HCT116 (cell line): ENCODE measurements around the gene PWWP2B. TPM values are rescaled to one million over a fixed set of nuclear protein-coding genes. Genes with fewer than 3 reads are reported as not detected.

ENCODE experiments used
- ATAC-seq: fragments of 200-7000 bp; cut with Tn5 transposase; 2 replicates; pipeline ENCODE4 v1.9.1; 2020; ENCODE audit warnings: mild to moderate bottlenecking, moderate library complexity
- BruUV-seq: library from RNA; stranded (reverse); fragments of 400-500 nt; replicated peaks from 2 replicates; lab custom pipeline; 2021; lab: Mats Ljungman, UMichigan
- CTCF ChIA-PET: fragments of 300-600 bp; sonication (Branson Sonifier 250); formaldehyde crosslinking; loops from one replicate; lab custom pipeline; 2021; ENCODE audit warnings: antibody characterized with exemption; lab: Charles Lee
- POLR2A ChIA-PET: fragments of 300-600, 350-600 bp; sonication (Branson Sonifier 250); formaldehyde crosslinking; loops from one replicate; lab custom pipeline; 2021; ENCODE audit warnings: antibody characterized with exemption; lab: Charles Lee
- RAD21 ChIA-PET, 2 experiments: fragments of 300-600 bp; sonication (Branson Sonifier 250); formaldehyde crosslinking; loops; one replicate each; lab custom pipeline; 2023; ENCODE audit warnings: low total read pairs in 2 of 2; ENCODE audit not compliant: uncharacterized antibody in 2 of 2, unreplicated experiment in 2 of 2, low non-redundant PET in 1 of 2; lab: Charles Lee
- DNase-seq: peaks from one replicate; pipeline ENCODE4 v3.0.0-alpha.2; 2010; ENCODE audit warnings: low read depth, low spot score
- H2AFZ ChIP-seq: fragments of 200-600 bp; shearing (Covaris generic), sonication (generic); 2 replicates; pipeline ENCODE4 v1.6.1; 2017; ENCODE audit warnings: low read depth, mixed run types, mixed read lengths, antibody characterized with exemption, low read length; ENCODE audit not compliant: poor library complexity, severe bottlenecking
- H3K27ac ChIP-seq: 2 replicates; pipeline ENCODE4 v1.5.1; 2012; ENCODE audit warnings: low read depth, low read length
- H3K27me3 ChIP-seq: fragments of 200-600 bp; sonication (generic); 2 replicates; pipeline ENCODE4 v1.6.1; 2016; ENCODE audit warnings: mixed run types, low read length, mixed read lengths; ENCODE audit not compliant: insufficient read depth
- H3K36me3 ChIP-seq, 2 experiments: fragments of 200-500 bp in 1 of 2; fragments of 200-600 bp in 1 of 2; sonication (Bioruptor generic) in 1 of 2; sonication (generic) in 1 of 2; 2 replicates each; pipeline versions ENCODE4 v1.5.1 to v1.6.1; 2014 to 2016; ENCODE audit warnings: low read length in 2 of 2, inconsistent platforms in 1 of 2, mixed read lengths in 1 of 2, mixed run types in 1 of 2; ENCODE audit not compliant: insufficient read depth in 2 of 2, control insufficient read depth in 1 of 2
- H3K4me1 ChIP-seq, 2 experiments: fragments of 200-600 bp in 1 of 2; sonication (generic) in 1 of 2; 2 replicates each; pipeline versions ENCODE4 v1.5.1 to v1.6.1; 2012 to 2017; ENCODE audit warnings: low read length in 2 of 2, inconsistent platforms in 1 of 2, mild to moderate bottlenecking in 1 of 2, mixed read lengths in 1 of 2, mixed run types in 1 of 2, moderate library complexity in 1 of 2; ENCODE audit not compliant: insufficient read depth in 2 of 2, control insufficient read depth in 1 of 2
- H3K4me2 ChIP-seq: fragments of 200-600 bp; sonication (generic); 2 replicates; pipeline ENCODE4 v1.6.1; 2017; ENCODE audit warnings: mixed run types, low read length, mixed read lengths
- H3K4me3 ChIP-seq, 2 experiments: fragments of 200-600 bp in 1 of 2; sonication (generic) in 1 of 2; replicated peaks in 1 of 2; 2 replicates each; pipeline ENCODE4 v1.5.1; 2011 to 2016; ENCODE audit warnings: low read length in 2 of 2, control low read depth in 1 of 2, low read depth in 1 of 2, mild to moderate bottlenecking in 1 of 2, mixed read lengths in 1 of 2, mixed run types in 1 of 2
- H3K79me2 ChIP-seq: fragments of 200-600 bp; sonication (generic); 2 replicates; pipeline ENCODE4 v1.6.1; 2017; ENCODE audit warnings: mild to moderate bottlenecking, mixed run types, low read length, moderate library complexity, mixed read lengths; ENCODE audit not compliant: insufficient read depth
- H3K9ac ChIP-seq: fragments of 200-600 bp; sonication (generic); 2 replicates; pipeline ENCODE4 v1.6.1; 2016; ENCODE audit warnings: low read length, mixed read lengths
- H3K9me2 ChIP-seq: fragments of 200-600 bp; sonication (generic), shearing (Covaris generic); 2 replicates; pipeline ENCODE4 v1.6.1; 2017; ENCODE audit warnings: mixed run types, mild to moderate bottlenecking, moderate library complexity; ENCODE audit not compliant: insufficient read depth
- H3K9me3 ChIP-seq, 2 experiments: fragments of 200-500 bp in 1 of 2; fragments of 200-600 bp in 1 of 2; sonication (Bioruptor generic) in 1 of 2; sonication (generic) in 1 of 2; 2 replicates each; pipeline ENCODE4 v1.6.1; 2014 to 2017; ENCODE audit warnings: low read length in 2 of 2, mixed read lengths in 2 of 2, inconsistent platforms in 1 of 2, low read depth in 1 of 2, mild to moderate bottlenecking in 1 of 2, mixed run types in 1 of 2, moderate library complexity in 1 of 2; ENCODE audit not compliant: control insufficient read depth in 1 of 2, insufficient read depth in 1 of 2
- H4K20me1 ChIP-seq: fragments of 200-600 bp; sonication (generic), shearing (Covaris generic); 2 replicates; pipeline ENCODE4 v1.6.1; 2017; ENCODE audit warnings: mixed run types, mild to moderate bottlenecking, moderate library complexity; ENCODE audit not compliant: insufficient read depth
- ATF3 ChIP-seq: IDR thresholded peaks from 2 replicates; pipeline ENCODE4 v1.6.1; 2012
- EGR1 ChIP-seq: IDR thresholded peaks from 2 replicates; pipeline ENCODE4 v1.6.1; 2012; ENCODE audit warnings: low read depth
- ELF1 ChIP-seq: IDR thresholded peaks from 2 replicates; pipeline ENCODE4 v1.6.1; 2012; ENCODE audit warnings: low read depth, borderline replicate concordance
- EZH2 ChIP-seq: fragments of 200-600 bp; sonication (generic); IDR thresholded peaks from 2 replicates; pipeline ENCODE4 v1.6.1; 2017; ENCODE audit warnings: antibody characterized with exemption, mixed run types
- EZH2phosphoT487 ChIP-seq: fragments of 200-600 bp; IDR thresholded peaks from 2 replicates; pipeline ENCODE4 v1.6.1; 2018; ENCODE audit warnings: antibody characterized with exemption, borderline replicate concordance
- POLR2A ChIP-seq: IDR thresholded peaks from 2 replicates; pipeline ENCODE4 v1.7.0; 2011; ENCODE audit warnings: borderline replicate concordance; ENCODE audit not compliant: insufficient read depth, insufficient read length; ENCODE audit errors: extremely low read depth
- RAD21 ChIP-seq: IDR thresholded peaks from 2 replicates; pipeline ENCODE4 v1.6.1; 2012; ENCODE audit warnings: low read depth, mild to moderate bottlenecking
- SIN3A ChIP-seq: IDR thresholded peaks from 2 replicates; pipeline ENCODE4 v1.6.1; 2012; ENCODE audit warnings: low read depth
- SP1 ChIP-seq: IDR thresholded peaks from 2 replicates; pipeline ENCODE4 v1.6.1; 2012; ENCODE audit warnings: low read depth
- SRF ChIP-seq: IDR thresholded peaks from 2 replicates; pipeline ENCODE4 v1.6.1; 2012; ENCODE audit warnings: low read depth
- YY1 ChIP-seq: IDR thresholded peaks from 2 replicates; pipeline ENCODE4 v1.6.1; 2011; ENCODE audit warnings: low read length, low read depth, moderate library complexity, mild to moderate bottlenecking; ENCODE audit not compliant: insufficient replicate concordance; ENCODE audit errors: extremely low read depth
- ZBTB33 ChIP-seq: IDR thresholded peaks from 2 replicates; pipeline ENCODE4 v1.6.1; 2011; ENCODE audit warnings: mild to moderate bottlenecking, low read length, moderate library complexity; ENCODE audit not compliant: insufficient replicate concordance; ENCODE audit errors: extremely low read depth
- intact Hi-C: fragments of 100-400 bp; cut with micrococcal nuclease; formaldehyde crosslinking; loops from 2 replicates; pipeline ENCODE4 v1.10.0; 2022
- total RNA-seq: library from RNA; stranded (reverse); gene quantifications from one replicate; pipeline ENCODE4 v1.2.1, GENCODE V29; 2021; ENCODE audit not compliant: unreplicated experiment

PWWP2B gene
- total RNA-seq, 1 experiment from 2014 or later: 13.9 TPM

GRCh38 chr10:132376394-132376851 is 20.6 kb upstream of the PWWP2B start:
- TF ChIP-seq YY1: no peak
- TF ChIP-seq RAD21: no peak
- no peak for TF ChIP-seq SIN3A
- TF ChIP-seq SRF: no peak
- TF ChIP-seq SP1: no peak
- no peak for TF ChIP-seq ZBTB33
- TF ChIP-seq EZH2: no peak
- TF ChIP-seq POLR2A: no peak
- no peak for TF ChIP-seq EGR1
- TF ChIP-seq EZH2phosphoT487: no peak
- TF ChIP-seq ELF1: no peak
- no peak for TF ChIP-seq ATF3
- Histone ChIP-seq H3K4me1 (peaks cover under 1 to 5% of the 10 kb centered on the region in 2 experiments; a peak in 3 of 4 replicates), H3K27me3 (no peaks in the 10 kb centered on the region), H3K4me3 (no peak overlapping the region), H3K9me3 (no peaks in the 10 kb centered on the region), H3K79me2 (no peaks in the 10 kb centered on the region), H3K9me2 (no peaks in the 10 kb centered on the region), H3K9ac (no peak overlapping the region), H2AFZ (no peak overlapping the region), H3K4me2 (no peak overlapping the region), H4K20me1 (no peaks in the 10 kb centered on the region), H3K27ac (no peak overlapping the region), H3K36me3 (no peaks in the 10 kb centered on the region)
- ATAC-seq: no peak
- BruUV-seq: no TSS peak
- ChIA-PET POLR2A (no interaction called here), RAD21 (no interaction called here), CTCF (no interaction called here)
- no peak for DNase-seq
- intact Hi-C loops: no loop called here
